NCI-H1436 treated with DMSO at 0.1 percent for 48 hours (cell line): Measurements from ENCODE around the gene HOXA10.

Experiments used
- DNase-seq: peaks from one replicate; lab custom pipeline; 2025; lab: John Stamatoyannopoulos, UW

Gene HOXA10

DNA sequence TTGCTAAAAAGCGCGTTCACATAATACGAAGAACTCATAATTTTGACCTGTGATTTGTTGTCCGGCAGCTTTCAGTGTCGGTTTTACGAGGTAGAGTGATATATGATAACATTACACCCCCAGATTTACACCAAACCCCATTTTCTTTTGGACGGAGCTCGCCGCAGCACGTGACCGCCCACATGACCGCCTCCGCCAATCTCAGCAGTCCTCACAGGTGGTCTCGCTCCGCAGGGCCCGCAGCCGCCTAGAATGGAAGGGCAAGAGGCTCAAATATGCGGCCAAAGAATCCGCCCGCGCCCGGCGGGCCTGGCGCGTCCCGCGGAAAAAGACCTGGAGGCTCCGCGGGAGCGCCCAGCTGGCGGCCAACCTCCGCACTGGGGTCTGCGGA lies 17.6 kb downstream of the HOXA10 start, which contains the start of gene HOXA7:
HOXA7 (minus strand) TSS at position 168 of the 391 bp plus-strand sequence; CDS start at position 38, 130 bp downstream.
- DNase-seq = peak; percentile 38

GRCh38 chr7:27155816-27156507 lies 18.2 kb downstream of the HOXA10 start:
- no peak for DNase-seq

DNA sequence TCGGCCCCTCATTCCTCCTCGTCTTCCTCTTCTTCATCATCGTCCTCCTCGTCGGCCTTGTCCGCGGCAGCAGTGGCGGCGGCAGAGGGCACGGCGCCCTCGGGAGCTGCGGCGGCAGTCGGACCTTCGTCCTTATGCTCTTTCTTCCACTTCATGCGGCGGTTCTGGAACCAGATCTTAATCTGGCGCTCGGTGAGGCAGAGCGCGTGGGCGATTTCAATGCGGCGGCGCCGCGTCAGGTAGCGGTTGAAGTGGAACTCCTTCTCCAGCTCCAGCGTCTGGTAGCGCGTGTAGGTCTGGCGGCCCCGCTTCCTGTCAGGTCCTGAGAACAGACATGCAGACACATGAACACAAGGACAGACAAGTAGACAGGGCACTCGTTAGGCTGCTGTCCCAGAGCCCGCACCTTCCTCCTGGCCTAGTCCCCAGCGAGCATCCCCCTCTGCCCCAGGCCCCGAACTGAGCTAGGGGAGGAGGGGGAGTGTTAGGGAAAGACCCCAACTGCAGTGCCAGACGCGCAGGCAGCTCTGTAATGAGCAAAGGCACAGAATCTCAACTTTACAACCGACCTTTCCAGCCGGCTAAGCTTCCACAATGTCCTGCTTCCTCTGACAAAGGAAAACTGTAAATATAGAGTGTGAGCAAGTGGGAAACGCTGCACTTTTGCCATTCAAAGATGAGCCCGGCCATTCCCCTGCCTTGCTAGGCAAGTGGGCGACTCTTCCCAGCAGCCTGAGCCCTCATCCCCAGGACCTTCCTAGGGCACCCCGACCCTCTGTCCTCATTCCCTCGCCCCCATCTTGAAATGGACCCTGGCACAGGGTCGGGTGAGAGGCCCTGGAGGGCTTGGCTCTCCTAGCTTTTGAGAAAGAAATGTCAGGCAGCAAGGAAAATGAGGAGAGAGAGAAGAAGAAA lies 19.0 kb downstream of the HOXA10 start:
- no peak for DNase-seq

GRCh38 chr7:27154369-27154768 lies 19.8 kb downstream of the HOXA10 start:
- DNase-seq = no peak

DNA sequence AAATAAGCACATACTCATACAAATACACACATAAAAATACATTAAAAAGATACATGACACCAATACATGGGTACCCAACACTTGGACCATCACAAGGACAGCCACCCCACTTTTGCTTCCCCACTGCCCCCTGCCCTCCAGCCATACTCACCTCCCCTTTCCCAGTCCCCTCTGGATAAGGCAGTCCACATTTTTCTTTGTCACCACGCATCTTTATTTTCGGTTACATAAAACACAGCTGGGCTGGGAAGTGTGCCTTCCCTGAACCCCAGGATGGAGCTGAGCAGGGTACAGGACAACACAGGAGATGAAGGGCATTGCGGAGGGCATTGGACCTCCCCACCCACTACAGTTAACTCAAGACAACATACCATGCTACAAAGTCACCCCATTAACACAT lies 20.6 kb downstream of the HOXA10 start:
- no peak for DNase-seq

GRCh38 chr7:27152816-27153442 lies 21.2 kb downstream of the HOXA10 start:
- DNase-seq = no peak

DNA sequence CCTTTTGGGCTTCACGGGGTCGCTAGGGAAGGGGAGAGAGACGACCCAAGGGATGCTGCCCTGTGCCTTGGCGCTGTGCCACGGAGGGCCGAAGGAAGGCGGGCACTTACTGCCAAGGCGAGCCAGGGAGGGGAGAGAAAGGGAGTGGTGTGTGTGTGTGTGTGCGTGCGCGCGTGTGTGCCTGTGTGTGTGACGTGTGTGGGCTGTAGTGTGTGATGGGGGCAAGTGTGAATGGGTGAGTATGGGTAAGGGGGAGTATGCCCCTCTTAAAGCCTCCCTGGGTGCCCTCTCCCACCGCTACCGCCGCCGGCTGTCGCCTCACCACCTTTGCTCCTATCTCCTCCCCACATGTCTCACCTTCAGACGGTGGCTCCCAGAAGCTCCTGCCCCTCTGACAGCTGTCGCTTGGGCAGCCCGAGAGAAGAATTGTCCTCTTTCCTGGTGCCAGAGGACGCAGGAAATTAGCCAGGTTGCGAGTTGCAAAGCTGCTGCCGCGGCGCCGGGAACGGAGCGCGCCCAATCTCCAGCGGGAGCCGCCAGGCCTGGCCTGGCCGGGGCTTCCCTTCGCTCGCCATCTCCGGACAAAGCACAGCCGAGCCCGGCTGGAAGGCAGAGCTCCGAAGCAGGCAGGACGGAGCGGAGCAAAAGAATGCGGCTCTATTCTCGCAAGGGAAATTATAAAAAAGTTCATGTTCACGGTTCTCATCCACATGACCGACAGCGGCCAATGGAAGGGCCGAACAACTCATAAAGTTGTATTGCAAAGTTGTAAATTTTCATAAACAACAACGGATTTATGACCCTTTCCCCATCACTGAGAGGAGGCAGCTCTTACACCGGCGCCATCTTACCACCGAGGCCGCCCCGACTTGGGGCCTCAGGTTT lies 21.9 kb downstream of the HOXA10 start, which contains the start of gene HOXA3:
HOXA3 (minus strand) TSS at position 653 of the 885 bp plus-strand sequence. CDS start 41,943 bp downstream, outside the sequence.
- no peak for DNase-seq

DNA sequence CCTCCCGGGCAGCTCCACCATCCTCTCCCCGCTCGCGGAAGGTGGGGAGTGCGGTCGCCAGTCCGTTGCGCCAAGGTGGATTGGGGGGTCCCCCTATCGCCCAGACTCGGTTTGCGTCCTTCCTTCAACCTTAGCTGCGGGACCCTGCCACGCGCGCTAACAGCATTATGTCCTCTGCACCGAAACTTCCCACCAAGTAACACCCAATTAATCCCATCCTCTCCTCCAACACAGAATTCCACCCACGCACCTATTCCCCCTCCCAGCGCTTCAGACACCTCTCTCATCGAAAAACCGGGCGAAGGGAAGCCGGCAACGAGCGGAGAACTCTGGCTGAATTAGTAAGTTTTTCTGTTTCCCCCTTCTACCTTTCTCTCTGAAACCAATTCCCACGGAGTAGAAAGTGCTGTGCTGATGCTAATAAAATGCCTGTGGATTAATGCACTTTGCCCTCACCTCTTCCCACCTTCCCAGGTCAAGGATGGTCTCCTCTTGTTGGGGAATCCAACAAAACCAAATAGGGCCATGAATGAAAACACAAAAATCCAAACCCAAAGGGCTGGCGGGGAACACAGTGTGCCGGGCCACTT lies 22.7 kb downstream of the HOXA10 start:
- no peak for DNase-seq

DNA sequence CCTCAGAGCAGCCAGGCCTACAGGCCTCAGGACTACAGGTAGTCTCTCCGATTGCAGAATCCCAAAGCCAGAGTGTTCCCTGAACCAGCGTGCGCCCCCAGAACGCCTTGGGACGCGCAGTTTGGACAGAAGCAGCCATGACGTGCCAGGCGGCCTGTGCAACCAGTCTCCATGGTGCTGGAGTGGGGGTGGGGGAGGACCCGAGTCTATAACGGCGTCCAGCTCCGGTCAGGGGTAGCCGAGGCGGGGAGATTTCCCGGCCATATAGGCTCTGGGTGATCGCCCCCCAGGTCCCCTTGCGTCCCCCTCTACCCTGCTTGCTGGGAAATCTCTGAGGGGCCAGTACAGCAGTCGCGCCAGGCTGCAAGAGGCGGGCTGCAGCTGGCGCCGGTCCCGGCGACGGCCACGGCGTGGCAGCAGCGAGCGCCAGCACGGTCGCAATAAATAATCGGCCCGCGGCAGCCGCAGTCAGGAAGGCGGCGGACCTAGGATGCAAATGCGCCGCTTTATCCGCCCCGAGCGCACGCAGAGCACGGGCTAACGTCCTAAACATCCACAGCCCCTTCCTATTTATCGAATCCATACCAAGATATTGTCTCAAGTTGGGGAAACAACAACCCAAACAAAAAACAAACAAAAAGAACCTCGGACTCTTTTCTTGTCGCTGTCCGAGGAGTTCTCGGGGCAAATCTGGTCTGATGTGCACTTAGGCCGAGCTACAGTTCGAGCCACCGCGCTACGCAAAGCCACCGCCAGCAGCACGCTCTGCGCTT lies 23.4 kb downstream of the HOXA10 start:
- DNase-seq = no peak

- DNase-seq = no peak
Observed at GRCh38 chr7:27149842-27150567, 24.1 kb downstream of the HOXA10 start.

DNA sequence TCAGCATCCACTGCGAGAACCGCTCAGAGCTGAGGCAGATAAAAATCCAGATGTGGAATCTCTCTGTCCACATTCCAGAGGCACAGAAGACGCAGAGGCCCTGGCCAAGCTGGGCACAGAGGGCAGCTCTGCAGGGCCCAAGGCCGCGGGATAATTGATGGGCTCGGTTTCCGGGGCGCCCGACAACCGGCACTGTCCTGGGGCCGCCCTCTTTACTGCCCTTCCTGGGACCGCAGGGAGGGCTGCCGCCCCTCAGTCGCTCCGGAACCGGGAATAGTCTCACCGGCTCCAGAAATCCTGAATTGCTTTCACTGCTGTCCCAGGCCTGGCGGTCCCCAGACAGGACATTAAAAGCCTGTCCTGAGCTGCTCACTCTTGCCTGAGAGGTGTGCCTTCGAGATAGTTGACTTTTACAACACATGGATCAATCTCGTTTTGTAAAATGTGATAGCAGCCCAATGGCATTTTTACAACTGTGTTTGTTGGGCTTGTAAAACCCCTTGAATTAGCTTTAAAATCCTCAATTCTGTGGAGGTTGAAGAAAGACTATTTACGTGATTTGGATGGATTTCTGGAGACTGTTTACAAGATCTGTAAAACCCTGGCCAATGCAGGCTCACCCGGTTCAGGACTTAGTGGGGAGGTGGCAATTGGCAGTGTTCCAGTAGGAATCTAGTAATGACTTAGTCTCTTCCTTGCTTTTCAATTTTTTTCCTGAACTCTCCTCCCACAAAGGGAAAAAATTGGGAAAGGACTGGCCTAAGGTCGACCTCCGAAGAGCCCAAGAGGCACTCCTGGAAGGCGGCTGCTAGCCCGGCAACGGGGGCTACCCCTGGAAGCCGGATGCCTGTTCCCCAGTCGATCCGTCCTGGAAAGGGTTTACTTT lies 25.1 kb downstream of the HOXA10 start:
- DNase-seq = no peak

GRCh38 chr7:27148031-27148755 lies 25.9 kb downstream of the HOXA10 start:
- no peak for DNase-seq

DNA sequence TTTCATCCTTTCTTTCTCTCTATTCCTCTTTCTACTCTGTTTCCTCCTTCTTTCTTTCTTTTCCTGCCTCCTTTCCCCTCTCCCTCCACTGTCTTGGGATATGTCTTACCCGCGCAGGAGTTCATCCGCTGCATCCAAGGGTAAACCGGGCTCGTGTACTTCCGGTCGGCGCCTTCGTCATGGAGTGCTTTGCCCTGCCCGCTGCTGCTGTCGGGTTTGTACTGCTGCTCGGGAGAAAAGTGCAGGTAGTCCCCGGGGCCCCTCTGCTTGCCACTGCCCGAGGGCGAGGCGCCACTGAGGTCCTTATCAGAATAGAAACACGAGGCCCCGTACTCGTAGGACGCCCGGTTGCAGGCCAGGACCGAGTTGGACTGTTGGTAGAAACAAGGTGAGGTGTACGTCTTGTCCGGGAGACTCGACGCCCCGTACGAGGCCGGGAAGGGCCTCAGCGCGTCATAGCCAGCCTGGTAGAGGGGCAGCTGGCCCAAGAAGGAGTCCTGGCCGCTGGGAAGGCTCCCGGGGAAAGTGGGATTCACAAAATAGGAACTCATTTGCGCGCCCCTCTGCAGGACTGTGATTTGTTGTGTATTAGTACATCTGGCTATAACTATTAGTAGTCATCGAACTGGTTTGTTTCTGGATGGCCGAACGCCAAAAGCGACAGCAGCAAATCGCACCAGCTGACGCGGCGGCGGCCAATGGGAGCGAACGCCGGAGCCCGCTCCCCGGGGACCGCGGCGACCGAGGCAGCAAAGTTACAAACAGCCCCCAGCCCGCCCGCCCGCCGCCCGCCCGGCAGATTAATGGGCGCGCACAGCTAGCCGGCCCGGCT lies 26.7 kb downstream of the HOXA10 start, which contains the start of gene HOXA6:
HOXA6 (minus strand) TSS at position 576 of the 832 bp plus-strand sequence; CDS start at position 551, 25 bp downstream.
- no peak for DNase-seq

- DNase-seq = no peak
Observed at GRCh38 chr7:27146491-27147198, 27.5 kb downstream of the HOXA10 start.

DNA sequence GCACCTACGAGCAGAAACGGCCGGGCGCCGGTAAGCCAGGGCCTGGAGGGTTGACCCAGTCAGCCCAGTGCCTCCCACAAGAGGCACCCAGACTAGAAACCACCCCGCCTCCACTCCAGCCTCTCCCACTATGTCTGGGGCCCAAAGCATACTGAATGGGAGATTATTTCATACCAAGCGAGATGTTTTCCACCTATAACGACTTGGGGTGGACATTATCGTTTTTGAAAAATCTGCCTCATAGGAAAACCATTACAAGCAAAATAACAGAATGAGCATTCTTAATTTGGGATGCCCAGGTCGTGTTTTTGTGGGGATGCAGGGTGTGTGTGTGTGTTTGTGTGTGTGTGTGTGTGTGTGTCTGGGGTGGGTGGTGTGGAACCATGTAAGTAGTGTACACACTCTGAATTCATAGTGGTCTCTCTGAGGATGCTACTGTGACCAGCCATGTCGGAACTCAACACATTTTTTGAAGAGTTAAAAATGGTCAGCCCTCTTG lies 28.2 kb downstream of the HOXA10 start:
- no peak for DNase-seq
